Colonic mucosa (tissue), 4 donors: Measurements from ENCODE around the gene PLCB1. TPM values are rescaled to one million over a fixed set of nuclear protein-coding genes. Genes with fewer than 3 reads are reported as not detected.
"Not testable (repeated sequence)": the region's sequence is repeated elsewhere in the genome, so short reads cannot be mapped to it uniquely, and the experiment has no call there.

Experiments used
- DNase-seq: peaks from one replicate; pipeline ENCODE4 v3.0.0-alpha.2; 2020
- H3K27ac ChIP-seq: fragments of 200-600 bp; one replicate; pipeline ENCODE4 v1.8.0; 2021
- H3K27me3 ChIP-seq: fragments of 200-600 bp; one replicate; pipeline ENCODE4 v1.8.0; 2021
- H3K36me3 ChIP-seq: fragments of 200-600 bp; one replicate; pipeline ENCODE4 v1.8.0; 2021
- H3K4me1 ChIP-seq: fragments of 200-600 bp; one replicate; pipeline ENCODE4 v1.8.0; 2021; ENCODE audit warnings: mild to moderate bottlenecking
- H3K4me3 ChIP-seq: fragments of 200-600 bp; one replicate; pipeline ENCODE4 v1.8.0; 2021
- H3K9ac ChIP-seq, 2 donors: one replicate each; pipeline ENCODE4 v1.7.0; 2013; ENCODE audit warnings: control low read depth in 2 of 2, low read depth in 2 of 2, low read length in 2 of 2
- H3K9me3 ChIP-seq: fragments of 200-600 bp; one replicate; pipeline ENCODE4 v1.8.0; 2021
- intact Hi-C: fragments of 100-400 bp; cut with DNase I; formaldehyde crosslinking; loops from one replicate; pipeline ENCODE4 v1.14.1; 2022
- total RNA-seq, 2 donors: library from RNA; stranded (reverse); fragmentation: NEBNext Ultra II Directional in 1 of 2; extraction: Animal tissue kit (Norgen Biotek cat#: 25700) in 1 of 2; gene quantifications; one replicate each; pipeline ENCODE4 v1.2.1, GENCODE V29; 2021
- TF ChIP-seq, protein P1 (sequence below): fragments of 200-600 bp; IDR thresholded peaks from one replicate; pipeline ENCODE4 v1.8.0; 2022; ENCODE audit warnings: antibody characterized with exemption, mild to moderate bottlenecking
- donor health status: healthy.
- donor health status: DM: no; HTN: no; CAD: no.
- donor health status: DM: no; HTN: no; CAD: no.

PLCB1 gene
- total RNA-seq, 2 donors from 2014 or later = 8.3 to 9.6 TPM

- no peak for DNase-seq
- H3K27ac ChIP-seq = no peak overlapping the region
- no peaks in the 10 kb centered on the region for H3K4me1 ChIP-seq
- intact Hi-C loops = no loop called here
- TF ChIP-seq, protein P1, sequence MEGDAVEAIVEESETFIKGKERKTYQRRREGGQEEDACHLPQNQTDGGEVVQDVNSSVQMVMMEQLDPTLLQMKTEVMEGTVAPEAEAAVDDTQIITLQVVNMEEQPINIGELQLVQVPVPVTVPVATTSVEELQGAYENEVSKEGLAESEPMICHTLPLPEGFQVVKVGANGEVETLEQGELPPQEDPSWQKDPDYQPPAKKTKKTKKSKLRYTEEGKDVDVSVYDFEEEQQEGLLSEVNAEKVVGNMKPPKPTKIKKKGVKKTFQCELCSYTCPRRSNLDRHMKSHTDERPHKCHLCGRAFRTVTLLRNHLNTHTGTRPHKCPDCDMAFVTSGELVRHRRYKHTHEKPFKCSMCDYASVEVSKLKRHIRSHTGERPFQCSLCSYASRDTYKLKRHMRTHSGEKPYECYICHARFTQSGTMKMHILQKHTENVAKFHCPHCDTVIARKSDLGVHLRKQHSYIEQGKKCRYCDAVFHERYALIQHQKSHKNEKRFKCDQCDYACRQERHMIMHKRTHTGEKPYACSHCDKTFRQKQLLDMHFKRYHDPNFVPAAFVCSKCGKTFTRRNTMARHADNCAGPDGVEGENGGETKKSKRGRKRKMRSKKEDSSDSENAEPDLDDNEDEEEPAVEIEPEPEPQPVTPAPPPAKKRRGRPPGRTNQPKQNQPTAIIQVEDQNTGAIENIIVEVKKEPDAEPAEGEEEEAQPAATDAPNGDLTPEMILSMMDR = no peak
- no peak overlapping the region for H3K4me3 ChIP-seq
- no peaks in the 10 kb centered on the region for H3K27me3 ChIP-seq
- H3K9ac ChIP-seq = no peak overlapping the region
- H3K36me3 ChIP-seq = no peaks in the 10 kb centered on the region
- H3K9me3 ChIP-seq = no peaks in the 10 kb centered on the region
Observed at GRCh38 chr20:8344106-8344505, 212.0 kb downstream of the PLCB1 start.

GRCh38 chr20:8344631-8345030 is 212.6 kb downstream of the PLCB1 start:
- TF ChIP-seq, protein P1 = no peak
- H3K4me1 ChIP-seq = no peaks in the 10 kb centered on the region
- no peaks in the 10 kb centered on the region for H3K9me3 ChIP-seq
- H3K36me3 ChIP-seq = no peaks in the 10 kb centered on the region
- no peak for DNase-seq
- no peaks in the 10 kb centered on the region for H3K27me3 ChIP-seq
- no peak overlapping the region for H3K27ac ChIP-seq
- no peak overlapping the region for H3K9ac ChIP-seq
- no peak overlapping the region for H3K4me3 ChIP-seq
- intact Hi-C loops = no loop called here

- DNase-seq = no peak
- intact Hi-C loops = no loop called here
- TF ChIP-seq, protein P1 = no peak
Observed at GRCh38 chr20:8346700-8347270, 214.7 kb downstream of the PLCB1 start.

DNA sequence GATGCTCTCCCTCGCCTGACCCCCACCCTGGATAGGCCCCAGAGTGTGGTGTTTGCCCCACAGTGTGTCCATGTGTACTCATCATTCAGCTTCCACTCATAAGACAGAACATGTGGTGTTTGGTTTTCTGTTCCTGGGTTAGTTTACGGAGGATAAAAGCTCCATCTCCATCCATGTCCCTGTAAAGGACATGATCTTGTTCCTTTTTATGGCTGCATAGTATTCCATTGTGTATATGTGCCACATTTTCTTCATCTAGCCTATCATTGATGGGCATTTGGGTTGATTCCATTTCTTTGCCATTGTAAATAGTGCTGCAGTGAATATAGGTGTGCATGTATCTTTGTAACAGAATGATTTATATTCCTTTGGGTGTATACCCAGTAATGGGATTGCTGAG is 218.2 kb downstream of the PLCB1 start:
- H3K4me3 ChIP-seq, H3K27ac ChIP-seq, DNase-seq, intact Hi-C loops, H3K9ac ChIP-seq, H3K27me3 ChIP-seq, H3K36me3 ChIP-seq, H3K9me3 ChIP-seq, H3K4me1 ChIP-seq: not testable (repeated sequence)

More at GRCh38 chr20:8346700-8347270, 214.7 kb downstream of the PLCB1 start:
- Histone ChIP-seq H3K9ac (no peak overlapping the region), H3K4me1 (no peaks in the 10 kb centered on the region), H3K27me3 (no peaks in the 10 kb centered on the region), H3K27ac (no peak overlapping the region), H3K9me3 (no peaks in the 10 kb centered on the region), H3K36me3 (no peaks in the 10 kb centered on the region), H3K4me3 (no peak overlapping the region)

- TF ChIP-seq, protein P1 = no peak
- intact Hi-C loops = no loop called here
Observed at GRCh38 chr20:8352486-8352885, 220.4 kb downstream of the PLCB1 start.

GRCh38 chr20:8353512-8353911 is 221.4 kb downstream of the PLCB1 start:
- intact Hi-C loops = no loop called here
- Histone ChIP-seq H3K4me3 (no peak overlapping the region), H3K27ac (no peak overlapping the region), H3K9ac (no peak overlapping the region), H3K9me3 (no peaks in the 10 kb centered on the region), H3K36me3 (no peaks in the 10 kb centered on the region), H3K4me1 (no peaks in the 10 kb centered on the region), H3K27me3 (no peaks in the 10 kb centered on the region)
- no peak for DNase-seq
- TF ChIP-seq, protein P1 = no peak

More at GRCh38 chr20:8352486-8352885, 220.4 kb downstream of the PLCB1 start:
- Histone ChIP-seq H3K36me3 (no peaks in the 10 kb centered on the region), H3K9me3 (no peaks in the 10 kb centered on the region), H3K9ac (no peak overlapping the region), H3K27me3 (no peaks in the 10 kb centered on the region), H3K4me1 (no peaks in the 10 kb centered on the region), H3K27ac (no peak overlapping the region), H3K4me3 (no peak overlapping the region)
- DNase-seq = no peak
